Activated CD8-positive, alpha-beta memory T cell treated with anti-CD3 and anti-CD28 coated beads, Interleukin-2, amount 10 ng/mL, durations not matched to agents 7 days and 5 days (primary cell): Measurements from ENCODE around the gene LLGL2. TPM values are rescaled to one million over a fixed set of nuclear protein-coding genes. Genes with fewer than 3 reads are reported as not detected.

ENCODE experiments used
- ATAC-seq: fragments of 150-1000 bp; cut with Tn5 transposase; one replicate; pipeline ENCODE4 v1.10.0; 2021; ENCODE audit warnings: moderate library complexity
- CTCF ChIA-PET: fragments of 350-600 bp; sonication (Branson Sonifier 250); formaldehyde crosslinking; loops from one replicate; lab custom pipeline; 2021; ENCODE audit warnings: antibody characterized with exemption; lab: Charles Lee
- DNase-seq: peaks from one replicate; pipeline ENCODE4 v3.0.0-alpha.2; 2020
- H3K27ac Mint-ChIP-seq: one replicate; pipeline ENCODE4 v1.8.0; 2021; ENCODE audit warnings: mild to moderate bottlenecking, mixed read lengths
- H3K27me3 Mint-ChIP-seq: one replicate; pipeline ENCODE4 v1.8.0; 2021; ENCODE audit warnings: mixed read lengths
- H3K36me3 Mint-ChIP-seq: one replicate; pipeline ENCODE4 v1.8.0; 2021; ENCODE audit warnings: mild to moderate bottlenecking, mixed read lengths
- H3K4me1 Mint-ChIP-seq: one replicate; pipeline ENCODE4 v1.8.0; 2021; ENCODE audit warnings: mixed read lengths
- H3K4me3 Mint-ChIP-seq: one replicate; pipeline ENCODE4 v1.8.0; 2021; ENCODE audit warnings: mild to moderate bottlenecking, moderate library complexity, mixed read lengths
- H3K9me3 Mint-ChIP-seq: one replicate; pipeline ENCODE4 v1.8.0; 2022; ENCODE audit warnings: low read depth, mixed read lengths
- total RNA-seq, 2 experiments: library from RNA; stranded (reverse); gene quantifications; one replicate each; pipeline ENCODE4 v1.2.3, GENCODE V29; 2021

The LLGL2 gene
- total RNA-seq, 2 experiments from 2014 or later: 15.7 to 30.5 TPM

GRCh38 chr17:75498726-75499213 is 26.7 kb upstream of the LLGL2 start:
- CTCF ChIA-PET: interaction anchor here (1.1 kb wide), 1 partner anchor 43 kb away, joined by 3 read pairs; the partner anchor contains the start of gene TMEM94
- no peak for ATAC-seq
- DNase-seq: no peak
- no peak overlapping the region for H3K27ac Mint-ChIP-seq
- H3K9me3 Mint-ChIP-seq: no peaks in the 10 kb centered on the region
- peaks cover 5% of the 10 kb centered on the region for H3K4me1 Mint-ChIP-seq
- peaks cover 1% of the 10 kb centered on the region for H3K36me3 Mint-ChIP-seq
- no peaks in the 10 kb centered on the region for H3K27me3 Mint-ChIP-seq
- no peak overlapping the region for H3K4me3 Mint-ChIP-seq

GRCh38 chr17:75499313-75500022 is 26.0 kb upstream of the LLGL2 start:
- peaks cover 1% of the 10 kb centered on the region for H3K36me3 Mint-ChIP-seq
- H3K27ac Mint-ChIP-seq: no peak overlapping the region
- ATAC-seq (no peak), DNase-seq (no peak)
- no peaks in the 10 kb centered on the region for H3K27me3 Mint-ChIP-seq
- CTCF ChIA-PET: interaction anchor here (0.7 to 1.1 kb wide), 2 partner anchors 14 to 44 kb away, joined by 3 read pairs; partner anchors contain the start of gene TMEM94
- peaks cover 5% of the 10 kb centered on the region for H3K4me1 Mint-ChIP-seq
- H3K4me3 Mint-ChIP-seq: no peak overlapping the region
- H3K9me3 Mint-ChIP-seq: no peaks in the 10 kb centered on the region

GRCh38 chr17:75500419-75501216 is 24.9 kb upstream of the LLGL2 start:
- Mint-ChIP-seq H3K9me3 (no peaks in the 10 kb centered on the region), H3K4me1 (peaks cover 5% of the 10 kb centered on the region), H3K27ac (no peak overlapping the region), H3K4me3 (no peak overlapping the region), H3K27me3 (no peaks in the 10 kb centered on the region), H3K36me3 (peaks cover 1% of the 10 kb centered on the region)
- ATAC-seq: no peak
- CTCF ChIA-PET: interaction anchor here (0.8 kb wide), 1 partner anchor 88 kb away, joined by 4 read pairs; no protein-coding TSS in a partner anchor
- no peak for DNase-seq

GRCh38 chr17:75501378-75502071 is 24.0 kb upstream of the LLGL2 start:
- ATAC-seq (no peak), DNase-seq (no peak)
- no peak overlapping the region for H3K27ac Mint-ChIP-seq
- H3K4me1 Mint-ChIP-seq: peaks cover 5% of the 10 kb centered on the region
- CTCF ChIA-PET: interaction anchor here (0.8 kb wide), 1 partner anchor 87 kb away, joined by 4 read pairs; no protein-coding TSS in a partner anchor
- H3K4me3 Mint-ChIP-seq: no peak overlapping the region
- H3K9me3 Mint-ChIP-seq: no peaks in the 10 kb centered on the region
- no peaks in the 10 kb centered on the region for H3K27me3 Mint-ChIP-seq
- H3K36me3 Mint-ChIP-seq: peaks cover 1% of the 10 kb centered on the region

DNA sequence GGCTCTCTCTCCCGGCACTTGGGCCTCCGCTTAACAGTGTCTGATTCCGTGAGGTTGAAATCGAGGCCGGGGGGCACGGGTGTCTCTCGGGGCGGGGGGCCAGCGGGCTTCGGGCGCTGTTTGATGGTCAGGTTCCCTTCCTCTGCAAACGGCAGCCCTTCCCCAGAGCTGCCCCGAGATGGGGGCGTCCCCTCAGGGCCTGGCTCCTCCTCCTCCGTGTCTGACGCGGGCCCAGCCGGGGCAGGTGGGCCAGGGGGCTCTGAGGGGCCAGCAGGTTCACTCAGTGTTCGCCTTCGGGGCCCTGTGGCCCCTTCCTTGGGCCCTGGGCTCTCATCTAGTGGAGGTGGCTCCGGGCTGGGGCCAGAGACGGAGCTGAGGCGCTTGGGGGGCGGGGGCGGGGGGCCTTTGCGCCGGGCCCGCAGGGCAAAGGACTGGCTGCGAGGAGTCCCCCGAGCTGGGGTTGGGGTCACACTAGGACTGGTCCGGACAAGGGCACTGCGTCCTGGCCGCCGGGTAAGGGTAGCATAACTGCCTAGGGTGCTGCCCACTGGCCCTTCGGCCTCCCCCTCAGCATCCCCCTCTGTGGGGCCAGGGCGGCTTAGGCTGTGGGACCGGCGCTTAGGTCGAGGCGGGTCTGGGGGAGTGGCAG is 23.3 kb upstream of the LLGL2 start:
- Mint-ChIP-seq H3K27ac (no peak overlapping the region), H3K27me3 (no peaks in the 10 kb centered on the region), H3K4me3 (no peak overlapping the region), H3K9me3 (no peaks in the 10 kb centered on the region), H3K36me3 (no peaks in the 10 kb centered on the region), H3K4me1 (peaks cover 5% of the 10 kb centered on the region)
- CTCF ChIA-PET: no interaction called here
- no peak for DNase-seq
- no peak for ATAC-seq

- no peak for DNase-seq
- no peak for ATAC-seq
- CTCF ChIA-PET: interaction anchor here (0.6 to 1.3 kb wide), 6 partner anchors 9 to 245 kb away, joined by 3 to 4 read pairs (median 3); partner anchors contain the start of gene TSEN54
- Mint-ChIP-seq H3K36me3 (no peaks in the 10 kb centered on the region), H3K27ac (no peak overlapping the region), H3K4me1 (peaks cover 5% of the 10 kb centered on the region), H3K27me3 (no peaks in the 10 kb centered on the region), H3K9me3 (no peaks in the 10 kb centered on the region), H3K4me3 (no peak overlapping the region)
Measured at GRCh38 chr17:75502721-75503329, 22.7 kb upstream of the LLGL2 start.

DNA sequence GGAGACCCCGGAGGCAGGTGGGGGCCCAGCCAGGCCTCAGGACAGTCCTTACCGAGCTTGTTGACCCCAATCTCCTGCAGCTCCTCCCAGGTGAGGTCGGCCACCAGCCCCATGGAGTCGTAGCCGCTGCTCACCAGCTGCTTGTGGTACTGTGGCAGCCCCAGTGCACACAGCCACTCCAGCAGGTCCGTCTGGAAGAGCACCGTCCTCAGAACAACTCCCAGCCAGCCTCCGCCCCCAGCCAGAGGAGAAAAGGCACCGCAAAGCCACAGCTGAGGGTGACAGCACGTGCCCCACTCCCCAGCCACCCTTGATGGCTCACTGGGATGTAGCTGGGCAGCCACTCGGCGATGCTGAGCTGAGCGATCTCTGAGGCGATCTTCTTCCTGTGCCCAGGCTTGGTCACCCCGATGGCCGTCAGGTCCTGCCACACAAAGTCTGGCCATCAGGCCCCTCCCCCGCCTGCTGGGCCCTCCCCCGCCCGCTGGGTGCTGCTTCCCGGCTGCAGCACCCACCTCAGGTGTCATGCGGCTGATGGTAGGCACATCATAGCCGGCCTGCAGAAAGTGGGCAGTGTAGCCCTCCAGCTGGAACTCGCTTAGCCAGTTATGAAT is 22.1 kb upstream of the LLGL2 start:
- DNase-seq (no peak), ATAC-seq (no peak)
- no peak overlapping the region for H3K4me3 Mint-ChIP-seq
- H3K4me1 Mint-ChIP-seq: peaks cover 2% of the 10 kb centered on the region
- H3K9me3 Mint-ChIP-seq: no peaks in the 10 kb centered on the region
- no peak overlapping the region for H3K27ac Mint-ChIP-seq
- H3K27me3 Mint-ChIP-seq: no peaks in the 10 kb centered on the region
- CTCF ChIA-PET: interaction anchor here (0.6 to 2.1 kb wide), 9 partner anchors 9 to 244 kb away, joined by 3 to 5 read pairs (median 3); partner anchors contain the start of genes TMEM94 and TSEN54
- no peaks in the 10 kb centered on the region for H3K36me3 Mint-ChIP-seq

DNA sequence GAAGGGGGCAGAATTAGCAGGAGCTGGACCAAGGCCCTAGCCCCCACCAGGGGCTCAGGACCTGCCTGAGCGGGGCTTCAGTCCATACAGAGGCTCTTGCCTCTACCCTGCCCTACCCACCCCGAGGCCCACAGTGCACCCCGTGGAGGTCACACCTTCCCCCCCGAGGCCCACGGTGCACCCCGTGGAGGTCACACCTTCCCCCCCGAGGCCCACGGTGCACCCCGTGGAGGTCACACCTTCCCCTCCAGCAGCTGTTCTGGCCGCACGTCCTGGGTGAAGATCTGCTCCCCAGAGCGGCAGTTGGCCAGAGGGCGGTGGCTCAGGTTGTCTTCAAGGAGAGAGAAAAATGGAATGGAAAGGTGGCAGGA is 21.5 kb upstream of the LLGL2 start:
- no peak for ATAC-seq
- Mint-ChIP-seq H3K4me3 (no peak overlapping the region), H3K36me3 (no peaks in the 10 kb centered on the region)

GRCh38 chr17:75504347-75505151 is 20.9 kb upstream of the LLGL2 start:
- peaks cover 2% of the 10 kb centered on the region for H3K4me1 Mint-ChIP-seq
- no peaks in the 10 kb centered on the region for H3K9me3 Mint-ChIP-seq
- no peak overlapping the region for H3K4me3 Mint-ChIP-seq
- DNase-seq (peak; percentile 61), ATAC-seq (peak; percentile 66)
- H3K27me3 Mint-ChIP-seq: no peaks in the 10 kb centered on the region
- CTCF ChIA-PET: interaction anchor here (0.8 to 2.1 kb wide), 5 partner anchors 15 to 243 kb away, joined by 3 to 5 read pairs (median 4); partner anchors contain the start of gene TMEM94
- no peaks in the 10 kb centered on the region for H3K36me3 Mint-ChIP-seq
- no peak overlapping the region for H3K27ac Mint-ChIP-seq

More for the DNA sequence above, 21.5 kb upstream of the LLGL2 start:
- H3K4me1 Mint-ChIP-seq: peaks cover 2% of the 10 kb centered on the region
- no peaks in the 10 kb centered on the region for H3K27me3 Mint-ChIP-seq
- CTCF ChIA-PET: interaction anchor here (0.8 to 2.1 kb wide), 7 partner anchors 10 to 244 kb away, joined by 3 to 5 read pairs (median 4); partner anchors contain the start of genes TMEM94 and TSEN54
- DNase-seq: no peak
- H3K27ac Mint-ChIP-seq: no peak overlapping the region
- no peaks in the 10 kb centered on the region for H3K9me3 Mint-ChIP-seq

GRCh38 chr17:75505152-75505409 is 20.4 kb upstream of the LLGL2 start:
- no peak for ATAC-seq
- no peak overlapping the region for H3K4me3 Mint-ChIP-seq
- H3K36me3 Mint-ChIP-seq: no peaks in the 10 kb centered on the region
- CTCF ChIA-PET: interaction anchor here (0.8 to 2.1 kb wide), 5 partner anchors 11 to 96 kb away, joined by 3 to 7 read pairs (median 5); partner anchors contain the start of genes TMEM94 and TSEN54
- H3K27ac Mint-ChIP-seq: no peak overlapping the region
- H3K27me3 Mint-ChIP-seq: no peaks in the 10 kb centered on the region
- H3K9me3 Mint-ChIP-seq: no peaks in the 10 kb centered on the region
- no peak for DNase-seq
- peaks cover 2% of the 10 kb centered on the region for H3K4me1 Mint-ChIP-seq

DNA sequence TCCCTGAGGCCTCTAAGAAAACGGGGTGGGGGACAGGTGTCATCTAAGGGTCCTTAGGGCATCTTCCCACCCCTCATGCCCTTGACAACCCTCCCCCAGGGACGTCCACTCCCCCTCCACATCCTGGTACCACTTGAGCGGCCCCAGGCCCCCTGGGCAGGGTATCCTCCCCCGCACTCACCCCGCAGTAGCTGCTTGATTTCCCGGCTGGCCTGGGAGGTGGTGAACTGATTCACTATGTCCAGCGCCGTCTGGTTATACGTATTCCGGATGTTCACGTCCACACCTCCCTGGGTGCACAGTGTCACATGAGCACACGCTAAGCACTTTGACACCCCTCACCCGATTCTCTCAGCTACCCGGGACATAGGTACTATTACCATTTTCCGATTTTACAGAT is 19.9 kb upstream of the LLGL2 start:
- no peaks in the 10 kb centered on the region for H3K36me3 Mint-ChIP-seq
- ATAC-seq (no peak), DNase-seq (no peak)
- no peak overlapping the region for H3K27ac Mint-ChIP-seq
- CTCF ChIA-PET: interaction anchor here (1.2 to 2.1 kb wide), 3 partner anchors 11 to 95 kb away, joined by 4 to 7 read pairs (median 5); partner anchors contain the start of gene TSEN54
- peaks cover 2% of the 10 kb centered on the region for H3K4me1 Mint-ChIP-seq
- no peaks in the 10 kb centered on the region for H3K9me3 Mint-ChIP-seq
- no peaks in the 10 kb centered on the region for H3K27me3 Mint-ChIP-seq
- no peak overlapping the region for H3K4me3 Mint-ChIP-seq
